HepG2 (cell line): Measurements from ENCODE around the gene CHCT1. TPM values are rescaled to one million over a fixed set of nuclear protein-coding genes. Genes with fewer than 3 reads are reported as not detected.

ENCODE experiments used
- SRSF4 ChIP-seq: fragments of 200-400 bp; formaldehyde crosslinking; IDR thresholded peaks from one replicate; pipeline ENCODE4 v1.6.1; 2018; ENCODE audit warnings: mild to moderate bottlenecking, low read depth, low read length, moderate library complexity; ENCODE audit not compliant: poor library complexity, severe bottlenecking
- ZNF563 ChIP-seq: sonication (generic); formaldehyde crosslinking; IDR thresholded peaks from 2 replicates; pipeline ENCODE4 v1.8.0; 2022; ENCODE audit warnings: mild to moderate bottlenecking, moderate library complexity, missing genetic modification reagents
- polyA plus RNA-seq, 8 experiments: library from polyadenylated mRNA; depleted of rRNA in 3 of 8; stranded (reverse) in 7 of 8; unstranded in 1 of 8; fragments of >200 nt; fragmentation: Illumina TruSeq in 4 of 8; extraction: Trizol in 4 of 8; gene quantifications; 2 replicates each; pipeline versions ENCODE4 v1.2.1 to v1.2.3, GENCODE V29; 2011 to 2016; ENCODE audit warnings: low read depth in 4 of 8, missing spikeins in 1 of 8, mixed read lengths in 1 of 8; ENCODE audit not compliant: insufficient read depth in 1 of 8
- total RNA-seq, 5 experiments: library from RNA; depleted of rRNA; stranded (reverse); fragments of >200 nt; fragmentation: Illumina TruSeq; extraction: Trizol; gene quantifications; 2 replicates each; pipeline ENCODE4 v1.2.3, GENCODE V29; 2016; ENCODE audit warnings: low read depth in 1 of 5
- TF ChIP-seq, protein P1 (sequence below): sonication (generic); formaldehyde crosslinking; conservative IDR thresholded peaks from 2 replicates; pipeline ENCODE4 v1.8.0; 2022; ENCODE audit warnings: low read depth, missing genetic modification reagents
- TF ChIP-seq, protein P2 (sequence below): fragments of 450-650 bp; IDR thresholded peaks from 2 replicates; pipeline ENCODE4 v1.6.1; 2017; ENCODE audit warnings: mild to moderate bottlenecking
- TF ChIP-seq, protein P3 (sequence below): sonication (generic); formaldehyde crosslinking; IDR thresholded peaks from 2 replicates; pipeline ENCODE4 v1.4.0; 2020; ENCODE audit warnings: mild to moderate bottlenecking, missing genetic modification reagents
- TF ChIP-seq, protein P4 (sequence below): IDR thresholded peaks from 2 replicates; pipeline ENCODE4 v1.6.1; 2016; ENCODE audit warnings: missing compliant biosample characterization, missing genetic modification reagents, borderline replicate concordance
- TF ChIP-seq, protein P5 (sequence below): sonication (generic); formaldehyde crosslinking; IDR thresholded peaks from 2 replicates; pipeline ENCODE4 v1.9.0; 2021; ENCODE audit warnings: mild to moderate bottlenecking, missing genetic modification reagents

The CHCT1 gene
- total and polyA plus RNA-seq, 2 of the 13 experiments (the other 11 are each of a cell fraction or from before 2014, with no cell fraction given): not detected

DNA sequence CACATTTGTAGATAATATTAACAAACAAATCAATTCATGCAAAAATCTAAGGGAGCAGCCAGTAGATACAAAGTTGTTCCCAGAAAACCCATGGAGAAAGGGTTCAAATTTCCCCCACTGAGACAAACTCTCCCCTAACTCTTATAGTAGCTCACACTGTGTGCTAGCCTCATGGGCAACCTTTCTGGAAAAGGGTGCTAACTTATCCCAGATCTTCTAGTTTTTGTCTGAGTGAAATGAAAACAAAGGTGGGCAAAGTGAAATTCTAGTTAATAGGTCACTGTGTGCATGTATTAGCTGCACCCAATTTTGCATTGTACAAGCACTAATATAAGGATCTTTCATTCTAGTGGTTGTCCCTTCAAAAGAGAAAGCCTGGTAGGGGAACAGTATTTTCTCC lies 20.5 kb upstream of the CHCT1 start (continued):
- TF ChIP-seq, protein P1, sequence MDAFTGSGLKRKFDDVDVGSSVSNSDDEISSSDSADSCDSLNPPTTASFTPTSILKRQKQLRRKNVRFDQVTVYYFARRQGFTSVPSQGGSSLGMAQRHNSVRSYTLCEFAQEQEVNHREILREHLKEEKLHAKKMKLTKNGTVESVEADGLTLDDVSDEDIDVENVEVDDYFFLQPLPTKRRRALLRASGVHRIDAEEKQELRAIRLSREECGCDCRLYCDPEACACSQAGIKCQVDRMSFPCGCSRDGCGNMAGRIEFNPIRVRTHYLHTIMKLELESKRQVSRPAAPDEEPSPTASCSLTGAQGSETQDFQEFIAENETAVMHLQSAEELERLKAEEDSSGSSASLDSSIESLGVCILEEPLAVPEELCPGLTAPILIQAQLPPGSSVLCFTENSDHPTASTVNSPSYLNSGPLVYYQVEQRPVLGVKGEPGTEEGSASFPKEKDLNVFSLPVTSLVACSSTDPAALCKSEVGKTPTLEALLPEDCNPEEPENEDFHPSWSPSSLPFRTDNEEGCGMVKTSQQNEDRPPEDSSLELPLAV: no peak
- TF ChIP-seq, protein P2, sequence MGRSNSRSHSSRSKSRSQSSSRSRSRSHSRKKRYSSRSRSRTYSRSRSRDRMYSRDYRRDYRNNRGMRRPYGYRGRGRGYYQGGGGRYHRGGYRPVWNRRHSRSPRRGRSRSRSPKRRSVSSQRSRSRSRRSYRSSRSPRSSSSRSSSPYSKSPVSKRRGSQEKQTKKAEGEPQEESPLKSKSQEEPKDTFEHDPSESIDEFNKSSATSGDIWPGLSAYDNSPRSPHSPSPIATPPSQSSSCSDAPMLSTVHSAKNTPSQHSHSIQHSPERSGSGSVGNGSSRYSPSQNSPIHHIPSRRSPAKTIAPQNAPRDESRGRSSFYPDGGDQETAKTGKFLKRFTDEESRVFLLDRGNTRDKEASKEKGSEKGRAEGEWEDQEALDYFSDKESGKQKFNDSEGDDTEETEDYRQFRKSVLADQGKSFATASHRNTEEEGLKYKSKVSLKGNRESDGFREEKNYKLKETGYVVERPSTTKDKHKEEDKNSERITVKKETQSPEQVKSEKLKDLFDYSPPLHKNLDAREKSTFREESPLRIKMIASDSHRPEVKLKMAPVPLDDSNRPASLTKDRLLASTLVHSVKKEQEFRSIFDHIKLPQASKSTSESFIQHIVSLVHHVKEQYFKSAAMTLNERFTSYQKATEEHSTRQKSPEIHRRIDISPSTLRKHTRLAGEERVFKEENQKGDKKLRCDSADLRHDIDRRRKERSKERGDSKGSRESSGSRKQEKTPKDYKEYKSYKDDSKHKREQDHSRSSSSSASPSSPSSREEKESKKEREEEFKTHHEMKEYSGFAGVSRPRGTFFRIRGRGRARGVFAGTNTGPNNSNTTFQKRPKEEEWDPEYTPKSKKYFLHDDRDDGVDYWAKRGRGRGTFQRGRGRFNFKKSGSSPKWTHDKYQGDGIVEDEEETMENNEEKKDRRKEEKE: no peak
- TF ChIP-seq, protein P3, sequence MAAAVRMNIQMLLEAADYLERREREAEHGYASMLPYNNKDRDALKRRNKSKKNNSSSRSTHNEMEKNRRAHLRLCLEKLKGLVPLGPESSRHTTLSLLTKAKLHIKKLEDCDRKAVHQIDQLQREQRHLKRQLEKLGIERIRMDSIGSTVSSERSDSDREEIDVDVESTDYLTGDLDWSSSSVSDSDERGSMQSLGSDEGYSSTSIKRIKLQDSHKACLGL (CRISPR knock-in tag): no peak
- TF ChIP-seq, protein P4, sequence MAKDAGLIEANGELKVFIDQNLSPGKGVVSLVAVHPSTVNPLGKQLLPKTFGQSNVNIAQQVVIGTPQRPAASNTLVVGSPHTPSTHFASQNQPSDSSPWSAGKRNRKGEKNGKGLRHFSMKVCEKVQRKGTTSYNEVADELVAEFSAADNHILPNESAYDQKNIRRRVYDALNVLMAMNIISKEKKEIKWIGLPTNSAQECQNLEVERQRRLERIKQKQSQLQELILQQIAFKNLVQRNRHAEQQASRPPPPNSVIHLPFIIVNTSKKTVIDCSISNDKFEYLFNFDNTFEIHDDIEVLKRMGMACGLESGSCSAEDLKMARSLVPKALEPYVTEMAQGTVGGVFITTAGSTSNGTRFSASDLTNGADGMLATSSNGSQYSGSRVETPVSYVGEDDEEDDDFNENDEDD (CRISPR knock-in tag): no peak
- TF ChIP-seq ZNF563 (CRISPR knock-in tag) (no peak), SRSF4 (no peak)
- TF ChIP-seq, protein P5, sequence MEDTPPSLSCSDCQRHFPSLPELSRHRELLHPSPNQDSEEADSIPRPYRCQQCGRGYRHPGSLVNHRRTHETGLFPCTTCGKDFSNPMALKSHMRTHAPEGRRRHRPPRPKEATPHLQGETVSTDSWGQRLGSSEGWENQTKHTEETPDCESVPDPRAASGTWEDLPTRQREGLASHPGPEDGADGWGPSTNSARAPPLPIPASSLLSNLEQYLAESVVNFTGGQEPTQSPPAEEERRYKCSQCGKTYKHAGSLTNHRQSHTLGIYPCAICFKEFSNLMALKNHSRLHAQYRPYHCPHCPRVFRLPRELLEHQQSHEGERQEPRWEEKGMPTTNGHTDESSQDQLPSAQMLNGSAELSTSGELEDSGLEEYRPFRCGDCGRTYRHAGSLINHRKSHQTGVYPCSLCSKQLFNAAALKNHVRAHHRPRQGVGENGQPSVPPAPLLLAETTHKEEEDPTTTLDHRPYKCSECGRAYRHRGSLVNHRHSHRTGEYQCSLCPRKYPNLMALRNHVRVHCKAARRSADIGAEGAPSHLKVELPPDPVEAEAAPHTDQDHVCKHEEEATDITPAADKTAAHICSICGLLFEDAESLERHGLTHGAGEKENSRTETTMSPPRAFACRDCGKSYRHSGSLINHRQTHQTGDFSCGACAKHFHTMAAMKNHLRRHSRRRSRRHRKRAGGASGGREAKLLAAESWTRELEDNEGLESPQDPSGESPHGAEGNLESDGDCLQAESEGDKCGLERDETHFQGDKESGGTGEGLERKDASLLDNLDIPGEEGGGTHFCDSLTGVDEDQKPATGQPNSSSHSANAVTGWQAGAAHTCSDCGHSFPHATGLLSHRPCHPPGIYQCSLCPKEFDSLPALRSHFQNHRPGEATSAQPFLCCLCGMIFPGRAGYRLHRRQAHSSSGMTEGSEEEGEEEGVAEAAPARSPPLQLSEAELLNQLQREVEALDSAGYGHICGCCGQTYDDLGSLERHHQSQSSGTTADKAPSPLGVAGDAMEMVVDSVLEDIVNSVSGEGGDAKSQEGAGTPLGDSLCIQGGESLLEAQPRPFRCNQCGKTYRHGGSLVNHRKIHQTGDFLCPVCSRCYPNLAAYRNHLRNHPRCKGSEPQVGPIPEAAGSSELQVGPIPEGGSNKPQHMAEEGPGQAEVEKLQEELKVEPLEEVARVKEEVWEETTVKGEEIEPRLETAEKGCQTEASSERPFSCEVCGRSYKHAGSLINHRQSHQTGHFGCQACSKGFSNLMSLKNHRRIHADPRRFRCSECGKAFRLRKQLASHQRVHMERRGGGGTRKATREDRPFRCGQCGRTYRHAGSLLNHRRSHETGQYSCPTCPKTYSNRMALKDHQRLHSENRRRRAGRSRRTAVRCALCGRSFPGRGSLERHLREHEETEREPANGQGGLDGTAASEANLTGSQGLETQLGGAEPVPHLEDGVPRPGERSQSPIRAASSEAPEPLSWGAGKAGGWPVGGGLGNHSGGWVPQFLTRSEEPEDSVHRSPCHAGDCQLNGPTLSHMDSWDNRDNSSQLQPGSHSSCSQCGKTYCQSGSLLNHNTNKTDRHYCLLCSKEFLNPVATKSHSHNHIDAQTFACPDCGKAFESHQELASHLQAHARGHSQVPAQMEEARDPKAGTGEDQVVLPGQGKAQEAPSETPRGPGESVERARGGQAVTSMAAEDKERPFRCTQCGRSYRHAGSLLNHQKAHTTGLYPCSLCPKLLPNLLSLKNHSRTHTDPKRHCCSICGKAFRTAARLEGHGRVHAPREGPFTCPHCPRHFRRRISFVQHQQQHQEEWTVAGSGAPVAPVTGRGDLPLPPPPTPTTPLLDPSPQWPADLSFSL: no peak
